GM12878 (cell line): ENCODE measurements around the gene REEP6. TPM values are rescaled to one million over a fixed set of nuclear protein-coding genes. Genes with fewer than 3 reads are reported as not detected.

Source experiments
- ATAC-seq: fragments of 200-7000 bp; cut with Tn5 transposase; 3 replicates; pipeline ENCODE4 v1.9.1; 2020; ENCODE audit warnings: mild to moderate bottlenecking, moderate library complexity
- BruUV-seq: library from RNA; stranded (reverse); fragments of 400-500 nt; replicated peaks from 2 replicates; lab custom pipeline; 2021; lab: Mats Ljungman, UMichigan
- CTCF ChIA-PET: fragments of 300-600 bp; sonication (Branson Sonifier 250); formaldehyde crosslinking; extraction: SDS; loops from one replicate; lab custom pipeline; 2021; ENCODE audit warnings: inconsistent platforms; lab: Yijun Ruan, JAX
- POLR2A ChIA-PET: fragments of 350-600 bp; formaldehyde crosslinking; extraction: SDS; loops from one replicate; lab custom pipeline; 2021; ENCODE audit warnings: inconsistent platforms; lab: Charles Lee
- RAD21 ChIA-PET: fragments of 300-600 bp; sonication (Branson Sonifier 250); formaldehyde crosslinking; loops from one replicate; lab custom pipeline; 2023; ENCODE audit warnings: antibody characterized with exemption; ENCODE audit not compliant: unreplicated experiment; lab: Charles Lee
- SMC1A ChIA-PET: fragments of 300-600 bp; sonication (Branson Sonifier 250); formaldehyde crosslinking; loops from one replicate; lab custom pipeline; 2023; ENCODE audit not compliant: unreplicated experiment, uncharacterized antibody; lab: Charles Lee
- DNase-seq: peaks from one replicate; pipeline ENCODE4 v3.0.0-alpha.2; 2011; ENCODE audit warnings: low read depth, low spot score
- FAIRE-seq: peaks from 3 replicates; lab custom pipeline; 2011; peaks lifted over from hg19 to GRCh38; lab: Jason Lieb, UNC
- H2AFZ ChIP-seq: 2 replicates; pipeline ENCODE4 v1.6.0; 2011; ENCODE audit warnings: low read depth, low read length, control low read depth; ENCODE audit not compliant: control insufficient read depth
- H3K27ac ChIP-seq: 2 replicates; pipeline ENCODE4 v1.5.1; 2011; ENCODE audit warnings: control low read depth; ENCODE audit not compliant: control insufficient read depth, insufficient read depth
- H3K27me3 ChIP-seq, 2 experiments: replicated peaks in 1 of 2; 2 replicates each; pipeline versions ENCODE4 v1.6.0 to v1.6.1; 2011; ENCODE audit warnings: low read length in 1 of 2; ENCODE audit not compliant: control insufficient read depth in 2 of 2, insufficient read depth in 2 of 2
- H3K36me3 ChIP-seq, 2 experiments: 2 replicates each; pipeline ENCODE4 v1.5.1; 2011; ENCODE audit warnings: low read length in 1 of 2; ENCODE audit not compliant: control insufficient read depth in 2 of 2, insufficient read depth in 2 of 2
- H3K4me1 ChIP-seq: 2 replicates; pipeline ENCODE4 v1.6.1; 2011; ENCODE audit warnings: mild to moderate bottlenecking, low read length, moderate library complexity, mixed read lengths; ENCODE audit not compliant: control insufficient read depth, insufficient read depth
- H3K4me2 ChIP-seq: 2 replicates; pipeline ENCODE4 v1.6.0; 2011; ENCODE audit warnings: control low read depth; ENCODE audit not compliant: control insufficient read depth, insufficient read depth
- H3K4me3 ChIP-seq: fragments of 200-600 bp; sonication (generic); 2 replicates; pipeline ENCODE4 v1.5.1; 2016
- H3K79me2 ChIP-seq: 2 replicates; pipeline ENCODE4 v1.6.0; 2011; ENCODE audit warnings: low read length; ENCODE audit not compliant: control insufficient read depth, insufficient read depth
- H3K9ac ChIP-seq: 2 replicates; pipeline ENCODE4 v1.8.0; 2011; ENCODE audit warnings: low read length, control low read depth, mixed read lengths; ENCODE audit not compliant: control insufficient read depth, insufficient read depth
- H3K9me3 ChIP-seq: replicated peaks from 3 replicates; pipeline ENCODE4 v1.5.1; 2011; ENCODE audit warnings: mild to moderate bottlenecking, low read length; ENCODE audit not compliant: control insufficient read depth, insufficient read depth
- H4K20me1 ChIP-seq: 2 replicates; pipeline ENCODE4 v1.6.0; 2011; ENCODE audit not compliant: control insufficient read depth, insufficient read depth
- CUX1 ChIP-seq: IDR thresholded peaks from 2 replicates; pipeline ENCODE4 v1.6.1; 2012; ENCODE audit warnings: improper control_type of control experiment, low read depth, low read length; ENCODE audit not compliant: insufficient replicate concordance
- FOXK2 ChIP-seq: fragments of 450-650 bp; IDR thresholded peaks from 2 replicates; pipeline ENCODE4 v1.6.1; 2017; ENCODE audit warnings: mild to moderate bottlenecking, moderate library complexity
- IRF5 ChIP-seq: fragments of 450-650 bp; IDR thresholded peaks from 2 replicates; pipeline ENCODE4 v1.6.1; 2017; ENCODE audit warnings: borderline replicate concordance
- NR2C2 ChIP-seq: IDR thresholded peaks from 2 replicates; pipeline ENCODE4 v1.6.1; 2011; ENCODE audit warnings: borderline replicate concordance, low read depth; ENCODE audit not compliant: control insufficient read depth, insufficient read length
- RAD21 ChIP-seq: IDR thresholded peaks from 2 replicates; pipeline ENCODE4 v1.6.1; 2011; ENCODE audit warnings: mild to moderate bottlenecking, low read depth, low read length, moderate library complexity; ENCODE audit not compliant: insufficient read depth
- SMAD5 ChIP-seq: IDR thresholded peaks from 2 replicates; pipeline ENCODE4 v1.6.1; 2016; ENCODE audit warnings: antibody characterized with exemption, low read depth
- SREBF2 ChIP-seq: IDR thresholded peaks from 2 replicates; pipeline ENCODE4 v1.6.1; 2012; ENCODE audit warnings: mild to moderate bottlenecking, low read length
- TAF1 ChIP-seq: IDR thresholded peaks from 2 replicates; pipeline ENCODE4 v1.6.1; 2011; ENCODE audit warnings: mild to moderate bottlenecking, low read depth, low read length, borderline replicate concordance
- TARDBP ChIP-seq: IDR thresholded peaks from 2 replicates; pipeline ENCODE4 v1.6.1; 2016; ENCODE audit warnings: borderline replicate concordance
- ZNF274 ChIP-seq: IDR thresholded peaks from one replicate; pipeline ENCODE4 v1.8.0; 2011; ENCODE audit not compliant: insufficient read length, insufficient read depth
- WGBS: methylation state at CpG from one replicate; pipeline ENCODE4 v1.1.6; 2016; ENCODE audit warnings: low lambda C conversion rate; ENCODE audit not compliant: insufficient replicate concordance, insufficient coverage; ENCODE audit errors: missing lambda C conversion rate; 5-methylcytosine and 5-hydroxymethylcytosine counted together
- in situ Hi-C: fragments of 300-500 bp; cut with MboI; formaldehyde crosslinking; loops from 9 replicates; pipeline ENCODE4 v1.14.3; 2018; ENCODE audit warnings: mixed read lengths
- intact Hi-C: fragments of 100-400 bp; cut with micrococcal nuclease; formaldehyde crosslinking; loops from one replicate; pipeline ENCODE4 v1.14.2; 2022; ENCODE audit not compliant: unreplicated experiment
- polyA plus RNA-seq, 11 experiments: library from polyadenylated mRNA; depleted of rRNA in 4 of 11; unstranded in 6 of 11; stranded (reverse) in 5 of 11; fragments of >200 nt; fragmentation: Nextera tagmentation in 4 of 11; fragmentation: Illumina TruSeq in 1 of 11; extraction: Ambion mirVana in 4 of 11; extraction: Trizol in 1 of 11; gene quantifications; 1 replicate in 1 of 11; 2 replicates in 10 of 11; pipeline versions ENCODE4 v1.2.1 to v1.2.3, GENCODE V29; 2011 to 2016; ENCODE audit warnings: inconsistent platforms in 2 of 11, missing spikeins in 2 of 11, low read depth in 1 of 11
- total RNA-seq, 4 experiments: library from RNA; depleted of rRNA in 3 of 4; stranded (reverse); fragments of >200 nt in 3 of 4; fragmentation: Illumina TruSeq in 1 of 4; extraction: Trizol in 1 of 4; gene quantifications; 2 replicates each; pipeline versions ENCODE4 v1.2.1 to v1.2.3, GENCODE V29; 2013 to 2021

REEP6 gene
- total and polyA plus RNA-seq, 10 of the 15 experiments (the other 5 are each of a cell fraction or from before 2014, with no cell fraction given) = 0.06 to 1.1 (median 0.39) TPM; not detected in 2

GRCh38 chr19:1528596-1529429 lies 37.8 kb downstream of the REEP6 start (continued):
- TF ChIP-seq TAF1 (no peak), SMAD5 (no peak), FOXK2 (no peak)

GRCh38 chr19:1529430-1529816 lies 38.4 kb downstream of the REEP6 start:
- no peaks in the 10 kb centered on the region for H4K20me1 ChIP-seq
- 62% methylated on average over 16 of the region's 16 CpGs for WGBS
- no peak overlapping the region for H2AFZ ChIP-seq
- H3K79me2 ChIP-seq = no peaks in the 10 kb centered on the region
- RAD21 ChIA-PET = no interaction called here
- intact Hi-C loops (no loop called here), in situ Hi-C loops (no loop called here)
- no peaks in the 10 kb centered on the region for H3K9me3 ChIP-seq
- H3K4me2 ChIP-seq = no peak overlapping the region
- H3K9ac ChIP-seq = no peak overlapping the region
- H3K4me3 ChIP-seq = no peak overlapping the region
- FAIRE-seq (no peak), DNase-seq (no peak), ATAC-seq (no peak)
- no TSS peak for BruUV-seq
- POLR2A ChIA-PET = no interaction called here
- CTCF ChIA-PET = no interaction called here
- SMC1A ChIA-PET = no interaction called here
- H3K27me3 ChIP-seq = peaks cover 0 to 2% of the 10 kb centered on the region in 2 experiments; a peak in 3 of 4 replicates
- no peak overlapping the region for H3K27ac ChIP-seq
- no peak for TF ChIP-seq FOXK2
- no peak for TF ChIP-seq CUX1
- no peak for TF ChIP-seq TARDBP
- TF ChIP-seq NR2C2 = no peak
- TF ChIP-seq SREBF2 = no peak
- TF ChIP-seq IRF5 = no peak
- TF ChIP-seq RAD21 = no peak
- TF ChIP-seq ZNF274 = no peak
- no peaks in the 10 kb centered on the region for H3K4me1 ChIP-seq
- H3K36me3 ChIP-seq = no peaks in the 10 kb centered on the region
